ENCODE results near the gene SULF2. TPM values are rescaled to one million over a fixed set of nuclear protein-coding genes. Genes with fewer than 3 reads are reported as not detected.

Gene SULF2
- total RNA-seq, 2 experiments from 2014 or later: 0.17 to 0.34 TPM

DNA sequence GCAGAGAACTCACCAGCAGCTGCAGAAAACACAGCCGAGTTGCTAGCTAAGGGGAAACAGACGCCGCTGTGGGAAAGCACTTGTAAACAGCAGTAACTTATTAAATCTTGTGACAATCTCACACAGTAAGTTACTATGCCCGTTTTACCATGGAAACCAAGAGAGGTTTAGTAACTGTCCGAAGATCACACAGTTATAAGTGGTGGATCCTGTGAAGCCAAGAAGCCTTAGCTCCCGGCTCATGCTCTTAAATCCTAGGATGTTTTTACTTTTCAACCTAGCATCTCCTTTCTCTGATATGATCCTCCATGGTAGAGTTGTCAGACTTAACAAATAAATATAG, 1.5 kb upstream of the SULF2 start:
- no peak overlapping the region for H3K27ac Mint-ChIP-seq
- H3K27me3 Mint-ChIP-seq: peaks cover 51% of the 10 kb centered on the region
- peaks cover 11% of the 10 kb centered on the region for H3K4me1 Mint-ChIP-seq (ENCODE audit: low read depth)
- CTCF ChIA-PET: interaction anchor here (0.7 to 1.6 kb wide), 3 partner anchors 92 to 834 kb away, joined by 3 to 6 read pairs (median 4); no protein-coding TSS in a partner anchor
- DNase-seq: no peak
- POLR2A ChIA-PET: no interaction called here
- no peaks in the 10 kb centered on the region for H3K9me3 Mint-ChIP-seq
- H3K4me3 Mint-ChIP-seq: peak overlapping the region; percentile 64
- intact Hi-C loops (cut with micrococcal nuclease): loop anchor here (1.0 kb wide), 1 partner anchor 834 kb away; no protein-coding TSS in a partner anchor
- no peaks in the 10 kb centered on the region for H3K36me3 Mint-ChIP-seq

GRCh38 chr20:47785854-47786764, 828 bp upstream of the SULF2 start:
- H3K27ac Mint-ChIP-seq: no peak overlapping the region
- intact Hi-C loops (cut with micrococcal nuclease): loop anchor here (1.0 kb wide), 1 partner anchor 834 kb away; no protein-coding TSS in a partner anchor
- H3K9me3 Mint-ChIP-seq: no peaks in the 10 kb centered on the region
- no peaks in the 10 kb centered on the region for H3K36me3 Mint-ChIP-seq
- ChIA-PET POLR2A (no interaction called here), CTCF (interaction anchor here (1.6 kb wide), 2 partner anchors 92 to 834 kb away, joined by 4 to 6 read pairs; no protein-coding TSS in a partner anchor)
- H3K4me1 Mint-ChIP-seq (ENCODE audit: low read depth): peaks cover 11% of the 10 kb centered on the region
- DNase-seq: peak; percentile 43
- peaks cover 51% of the 10 kb centered on the region for H3K27me3 Mint-ChIP-seq
- peak overlapping the region; percentile 64 for H3K4me3 Mint-ChIP-seq

DNA sequence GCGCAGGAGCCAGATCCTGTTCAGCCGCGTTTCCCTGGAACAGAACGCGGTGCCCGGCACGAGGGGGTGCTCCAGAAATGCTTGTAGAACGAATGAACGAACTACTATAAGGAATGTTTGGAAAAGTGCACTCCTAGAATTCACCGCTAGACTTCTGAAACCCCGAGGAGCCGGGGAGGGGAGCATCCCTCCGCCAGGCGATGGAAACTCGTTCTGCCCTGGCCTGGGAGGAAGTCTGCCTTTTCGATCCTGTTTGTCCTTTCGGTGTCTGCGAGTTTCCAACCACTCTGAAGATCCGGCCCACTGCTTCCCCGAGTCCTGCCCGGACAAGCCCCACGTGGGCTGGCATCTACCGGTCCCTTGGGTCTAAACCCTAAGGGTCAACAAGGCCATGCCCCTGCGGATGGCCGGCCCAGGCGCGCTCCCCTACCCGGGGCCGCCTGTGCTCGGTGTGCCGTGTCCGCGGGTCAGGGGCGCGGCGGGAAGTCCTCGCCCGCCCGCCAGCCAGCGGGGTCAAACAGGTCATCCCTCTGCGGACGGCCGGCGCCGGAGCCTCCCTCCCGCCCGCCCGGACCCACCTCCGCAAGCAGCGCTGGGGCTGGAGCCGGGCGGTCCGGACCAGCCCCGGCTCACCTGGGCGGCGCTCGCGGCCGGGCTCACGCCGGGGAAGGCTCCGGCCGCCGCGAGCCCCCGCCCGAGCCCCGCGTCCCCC, 526 bp downstream of the SULF2 start:
- Mint-ChIP-seq H3K4me1 (ENCODE audit: low read depth) (peaks cover 11% of the 10 kb centered on the region), H3K4me3 (no peak overlapping the region), H3K27me3 (peaks cover 50% of the 10 kb centered on the region), H3K9me3 (no peaks in the 10 kb centered on the region), H3K36me3 (no peaks in the 10 kb centered on the region), H3K27ac (no peak overlapping the region)
- intact Hi-C loops (cut with micrococcal nuclease): no loop called here
- ChIA-PET POLR2A (no interaction called here), CTCF (no interaction called here)
- no peak for DNase-seq

DNA sequence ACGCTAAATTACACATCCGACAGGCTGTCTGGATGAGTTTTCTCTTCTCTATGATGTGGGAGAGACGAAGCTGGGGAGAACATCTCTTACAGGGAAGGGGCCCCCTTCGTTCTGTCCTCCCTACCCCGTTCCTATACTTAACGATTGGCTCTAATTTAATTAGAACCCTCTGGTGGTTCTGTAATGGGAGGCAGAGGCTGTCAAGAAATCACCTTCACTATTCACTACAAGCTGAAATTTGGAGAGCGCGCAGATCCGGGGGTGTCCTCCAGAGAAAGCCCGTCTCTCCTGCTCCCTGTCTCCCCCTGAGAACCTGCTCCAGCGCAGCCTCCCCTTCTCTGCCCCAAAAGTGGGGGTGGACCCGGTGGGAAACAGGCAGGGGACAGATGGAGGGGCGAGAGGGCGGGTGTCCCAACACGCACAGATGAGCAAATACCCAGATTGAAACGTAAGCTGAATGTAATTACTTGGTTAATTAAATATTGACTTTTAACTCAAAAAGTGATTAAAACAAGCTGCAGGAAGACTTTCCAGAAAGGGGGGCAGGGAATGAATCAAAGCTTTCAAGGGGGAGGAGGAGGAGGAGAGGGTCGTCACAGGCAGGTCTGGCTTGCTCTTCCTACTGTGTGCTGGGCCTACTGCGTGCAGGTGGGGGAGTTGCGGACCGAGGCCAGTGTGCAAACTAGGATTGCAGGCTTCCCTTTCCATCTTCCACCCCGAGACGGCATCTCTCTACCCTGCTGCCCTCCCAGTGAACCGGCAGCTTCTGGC, 1.3 kb downstream of the SULF2 start:
- POLR2A ChIA-PET: no interaction called here
- H3K4me1 Mint-ChIP-seq (ENCODE audit: low read depth): peaks cover 11% of the 10 kb centered on the region
- DNase-seq: no peak
- intact Hi-C loops (cut with micrococcal nuclease): no loop called here
- H3K27me3 Mint-ChIP-seq: peaks cover 47% of the 10 kb centered on the region
- CTCF ChIA-PET: no interaction called here
- H3K27ac Mint-ChIP-seq: no peak overlapping the region
- no peak overlapping the region for H3K4me3 Mint-ChIP-seq
- no peaks in the 10 kb centered on the region for H3K36me3 Mint-ChIP-seq
- no peaks in the 10 kb centered on the region for H3K9me3 Mint-ChIP-seq

DNA sequence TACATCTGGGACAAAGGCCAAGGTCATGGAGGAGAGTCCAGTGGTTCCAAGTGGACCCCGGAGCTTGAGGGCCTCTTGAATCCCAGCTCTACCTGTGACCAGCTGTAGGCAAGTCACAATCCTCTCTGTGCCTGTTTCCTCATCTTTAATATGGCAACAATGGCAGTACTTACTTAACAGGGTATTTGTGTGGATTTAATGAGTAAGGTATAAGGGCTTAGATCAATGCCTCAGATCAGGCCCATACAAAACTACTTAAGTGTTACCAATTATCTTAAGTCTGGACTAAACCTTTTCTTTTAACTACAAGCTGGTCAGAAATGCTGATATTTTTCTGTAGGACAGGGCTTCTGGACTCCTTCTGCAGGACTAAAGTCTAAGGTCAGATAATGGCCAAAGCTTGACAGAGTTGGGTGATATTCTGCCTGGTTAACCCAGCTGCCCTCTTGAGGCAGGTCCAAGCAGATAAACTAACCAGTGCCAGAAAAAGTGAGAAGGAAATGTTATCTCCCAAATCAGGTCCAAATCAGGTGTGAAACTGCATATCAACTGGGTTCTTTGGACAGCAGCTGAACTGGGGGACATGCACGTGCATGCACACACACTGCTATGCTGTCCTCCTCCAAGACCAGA, 2.2 kb downstream of the SULF2 start:
- ChIA-PET CTCF (interaction anchor here (0.9 kb wide), 1 partner anchor 58 kb away, joined by 5 read pairs; no protein-coding TSS in a partner anchor), POLR2A (no interaction called here)
- Mint-ChIP-seq H3K9me3 (no peaks in the 10 kb centered on the region), H3K27me3 (peaks cover 40% of the 10 kb centered on the region), H3K27ac (no peak overlapping the region), H3K4me3 (no peak overlapping the region), H3K4me1 (ENCODE audit: low read depth) (peaks cover 11% of the 10 kb centered on the region), H3K36me3 (no peaks in the 10 kb centered on the region)
- no peak for DNase-seq
- intact Hi-C loops (cut with micrococcal nuclease): no loop called here

DNA sequence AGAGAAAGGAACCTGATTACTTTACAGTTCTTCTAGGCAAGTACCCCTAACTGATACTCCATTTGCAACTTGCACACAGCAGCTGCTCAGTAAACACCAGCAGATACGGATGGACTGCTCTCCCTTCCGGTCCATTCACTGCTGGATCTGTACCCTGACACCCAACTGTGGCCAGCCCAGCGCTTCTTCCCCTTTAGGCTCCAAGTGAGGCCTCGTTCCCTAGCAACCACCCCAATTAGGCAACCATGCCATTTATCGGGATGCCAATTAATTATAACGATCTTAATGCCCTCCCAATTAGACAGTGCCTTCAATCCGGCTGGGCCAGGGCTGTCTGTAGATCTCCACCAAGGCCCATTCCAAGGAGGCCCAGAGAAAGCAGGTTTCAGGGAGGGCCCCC, 3.2 kb downstream of the SULF2 start:
- Mint-ChIP-seq H3K4me3 (no peak overlapping the region), H3K27ac (no peak overlapping the region), H3K36me3 (no peaks in the 10 kb centered on the region), H3K9me3 (no peaks in the 10 kb centered on the region), H3K4me1 (ENCODE audit: low read depth) (peaks cover 11% of the 10 kb centered on the region), H3K27me3 (peaks cover 35% of the 10 kb centered on the region)
- intact Hi-C loops (cut with micrococcal nuclease): no loop called here
- no peak for DNase-seq
- POLR2A ChIA-PET: no interaction called here
- CTCF ChIA-PET: interaction anchor here (0.7 kb wide), 1 partner anchor 839 kb away, joined by 3 read pairs; no protein-coding TSS in a partner anchor

- no peak overlapping the region for H3K27ac Mint-ChIP-seq
- no peaks in the 10 kb centered on the region for H3K36me3 Mint-ChIP-seq
- ChIA-PET POLR2A (no interaction called here), CTCF (interaction anchor here (0.7 kb wide), 1 partner anchor 839 kb away, joined by 3 read pairs; no protein-coding TSS in a partner anchor)
- H3K27me3 Mint-ChIP-seq: peaks cover 31% of the 10 kb centered on the region
- intact Hi-C loops (cut with micrococcal nuclease): no loop called here
- DNase-seq: no peak
- H3K9me3 Mint-ChIP-seq: no peaks in the 10 kb centered on the region
- peaks cover 11% of the 10 kb centered on the region for H3K4me1 Mint-ChIP-seq (ENCODE audit: low read depth)
- H3K4me3 Mint-ChIP-seq: no peak overlapping the region
Observed at GRCh38 chr20:47781632-47782031, 3.6 kb downstream of the SULF2 start.

- peaks cover 4% of the 10 kb centered on the region for H3K4me1 Mint-ChIP-seq (ENCODE audit: low read depth)
- no peaks in the 10 kb centered on the region for H3K36me3 Mint-ChIP-seq
- POLR2A ChIA-PET: interaction anchor here (1.0 kb wide), 1 partner anchor 236 kb away, joined by 4 read pairs; no protein-coding TSS in a partner anchor
- no peak for DNase-seq
- no peaks in the 10 kb centered on the region for H3K9me3 Mint-ChIP-seq
- CTCF ChIA-PET: no interaction called here
- peaks cover 23% of the 10 kb centered on the region for H3K27me3 Mint-ChIP-seq
- no peak overlapping the region for H3K27ac Mint-ChIP-seq
- H3K4me3 Mint-ChIP-seq: no peak overlapping the region
- intact Hi-C loops (cut with micrococcal nuclease): no loop called here
Observed at GRCh38 chr20:47780720-47781389, 4.4 kb downstream of the SULF2 start.

GRCh38 chr20:47778398-47779354, 6.6 kb downstream of the SULF2 start:
- POLR2A ChIA-PET: no interaction called here
- CTCF ChIA-PET: no interaction called here
- peaks cover 12% of the 10 kb centered on the region for H3K27me3 Mint-ChIP-seq
- H3K9me3 Mint-ChIP-seq: peaks cover 4% of the 10 kb centered on the region
- H3K4me3 Mint-ChIP-seq: no peak overlapping the region
- H3K27ac Mint-ChIP-seq: no peak overlapping the region
- intact Hi-C loops (cut with micrococcal nuclease): no loop called here
- H3K36me3 Mint-ChIP-seq: no peaks in the 10 kb centered on the region
- DNase-seq: no peak
- no peaks in the 10 kb centered on the region for H3K4me1 Mint-ChIP-seq (ENCODE audit: low read depth)

GRCh38 chr20:47777220-47777619, 8.1 kb downstream of the SULF2 start:
- DNase-seq: no peak
- CTCF ChIA-PET: interaction anchor here (0.8 kb wide), 1 partner anchor 843 kb away, joined by 3 read pairs; no protein-coding TSS in a partner anchor
- H3K27ac Mint-ChIP-seq: no peak overlapping the region
- H3K9me3 Mint-ChIP-seq: peaks cover 4% of the 10 kb centered on the region
- no peaks in the 10 kb centered on the region for H3K4me1 Mint-ChIP-seq (ENCODE audit: low read depth)
- no peak overlapping the region for H3K4me3 Mint-ChIP-seq
- intact Hi-C loops (cut with micrococcal nuclease): no loop called here
- peaks cover 2% of the 10 kb centered on the region for H3K27me3 Mint-ChIP-seq
- H3K36me3 Mint-ChIP-seq: no peaks in the 10 kb centered on the region
- POLR2A ChIA-PET: no interaction called here
